Cardiac muscle cell (in vitro differentiated cells and primary cell): ENCODE results near the gene A1CF. TPM values are rescaled to one million over a fixed set of nuclear protein-coding genes. Genes with fewer than 3 reads are reported as not detected.

Experiments used
- DNase-seq, 2 donors: peaks; one replicate each; pipeline versions ENCODE4 v3.0.0 to v3.0.0-alpha.2; 2010 to 2017; ENCODE audit warnings: low read depth in 1 of 2, low spot score in 1 of 2
- H3K27ac ChIP-seq: fragments of 200-600 bp; sonication (generic); 2 replicates; pipeline ENCODE4 v1.5.1; 2016
- H3K27me3 ChIP-seq: fragments of 200-600 bp; sonication (generic); 2 replicates; pipeline ENCODE4 v1.6.0; 2016; ENCODE audit warnings: control low read depth
- H3K36me3 ChIP-seq: fragments of 200-600 bp; sonication (generic); 2 replicates; pipeline ENCODE4 v1.5.1; 2016; ENCODE audit warnings: control low read depth
- H3K4me1 ChIP-seq: fragments of 200-600 bp; sonication (generic); 2 replicates; pipeline ENCODE4 v1.8.1; 2017; ENCODE audit warnings: low read depth, mild to moderate bottlenecking, mixed run types
- H3K4me3 ChIP-seq: fragments of 200-600 bp; sonication (generic); 2 replicates; pipeline ENCODE4 v1.5.1; 2016; ENCODE audit warnings: mild to moderate bottlenecking
- H3K9me3 ChIP-seq: fragments of 200-600 bp; sonication (generic); 2 replicates; pipeline ENCODE4 v1.5.1; 2017; ENCODE audit warnings: low read depth, mild to moderate bottlenecking, control low read depth
- polyA plus RNA-seq: library from polyadenylated mRNA; unstranded; fragments of >200 nt; fragmentation: Nextera tagmentation; extraction: Ambion mirVana; gene quantifications from 2 replicates; pipeline ENCODE4 v1.2.1, GENCODE V29; 2016
- total RNA-seq: library from RNA; depleted of rRNA; stranded (reverse); fragments of >200 nt; gene quantifications from 2 replicates; pipeline ENCODE4 v1.2.3, GENCODE V29; 2016
- TF ChIP-seq, protein P1 (sequence below): IDR thresholded peaks from 2 replicates; pipeline ENCODE4 v1.5.1; 2012; ENCODE audit warnings: low read depth, mild to moderate bottlenecking, low read length

A1CF gene
- total and polyA plus RNA-seq, 2 experiments from 2014 or later: 0.07 TPM; not detected in 1

DNA sequence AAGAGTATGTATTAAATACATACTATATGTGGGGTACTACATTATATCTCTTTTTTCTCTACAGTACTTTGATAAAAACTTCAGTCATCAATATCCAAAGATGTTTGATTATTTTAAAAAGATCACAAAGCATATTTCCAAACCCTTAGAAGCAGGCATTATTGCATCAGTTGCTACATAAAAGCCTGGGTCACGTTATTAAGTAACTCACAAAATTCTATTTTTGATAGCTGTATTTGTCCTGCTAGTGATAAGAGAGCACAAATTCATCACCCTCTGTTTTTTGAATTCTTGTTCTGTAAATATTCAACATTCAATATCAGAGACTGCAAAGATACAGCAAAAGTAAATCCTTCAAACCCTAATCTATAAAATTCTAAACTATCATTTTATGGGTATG, 30.0 kb downstream of the A1CF start:
- Histone ChIP-seq H3K9me3 (no peaks in the 10 kb centered on the region), H3K27ac (no peak overlapping the region)
- TF ChIP-seq, protein P1, sequence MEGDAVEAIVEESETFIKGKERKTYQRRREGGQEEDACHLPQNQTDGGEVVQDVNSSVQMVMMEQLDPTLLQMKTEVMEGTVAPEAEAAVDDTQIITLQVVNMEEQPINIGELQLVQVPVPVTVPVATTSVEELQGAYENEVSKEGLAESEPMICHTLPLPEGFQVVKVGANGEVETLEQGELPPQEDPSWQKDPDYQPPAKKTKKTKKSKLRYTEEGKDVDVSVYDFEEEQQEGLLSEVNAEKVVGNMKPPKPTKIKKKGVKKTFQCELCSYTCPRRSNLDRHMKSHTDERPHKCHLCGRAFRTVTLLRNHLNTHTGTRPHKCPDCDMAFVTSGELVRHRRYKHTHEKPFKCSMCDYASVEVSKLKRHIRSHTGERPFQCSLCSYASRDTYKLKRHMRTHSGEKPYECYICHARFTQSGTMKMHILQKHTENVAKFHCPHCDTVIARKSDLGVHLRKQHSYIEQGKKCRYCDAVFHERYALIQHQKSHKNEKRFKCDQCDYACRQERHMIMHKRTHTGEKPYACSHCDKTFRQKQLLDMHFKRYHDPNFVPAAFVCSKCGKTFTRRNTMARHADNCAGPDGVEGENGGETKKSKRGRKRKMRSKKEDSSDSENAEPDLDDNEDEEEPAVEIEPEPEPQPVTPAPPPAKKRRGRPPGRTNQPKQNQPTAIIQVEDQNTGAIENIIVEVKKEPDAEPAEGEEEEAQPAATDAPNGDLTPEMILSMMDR: no peak

DNA sequence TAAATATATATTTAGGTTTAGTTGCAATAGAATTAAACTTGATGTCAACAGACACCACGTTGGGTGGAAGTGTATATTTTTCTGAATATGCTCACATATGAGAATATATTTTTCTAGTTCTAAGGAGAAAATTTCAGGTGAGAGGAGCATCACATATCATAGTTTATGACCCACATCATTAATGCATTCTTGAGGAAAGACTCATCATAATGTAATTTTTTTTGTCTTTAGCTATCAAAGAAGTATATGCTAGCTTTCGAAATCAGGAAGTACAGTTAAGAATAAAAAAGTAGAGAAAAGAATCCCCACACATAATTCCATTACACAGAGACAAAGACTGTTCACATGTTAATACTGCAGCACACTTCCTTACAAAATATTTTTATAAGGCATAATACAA, 30.4 kb downstream of the A1CF start:
- no peak for DNase-seq
- H3K27me3 ChIP-seq: no peaks in the 10 kb centered on the region
- no peaks in the 10 kb centered on the region for H3K36me3 ChIP-seq
- TF ChIP-seq, protein P1: no peak
- H3K4me3 ChIP-seq: no peak overlapping the region
- no peaks in the 10 kb centered on the region for H3K9me3 ChIP-seq
- no peak overlapping the region for H3K27ac ChIP-seq
- H3K4me1 ChIP-seq: no peaks in the 10 kb centered on the region

More for the DNA sequence above, 30.0 kb downstream of the A1CF start:
- Histone ChIP-seq H3K27me3 (no peaks in the 10 kb centered on the region), H3K4me1 (no peaks in the 10 kb centered on the region), H3K4me3 (no peak overlapping the region), H3K36me3 (no peaks in the 10 kb centered on the region)
- DNase-seq: no peak

DNA sequence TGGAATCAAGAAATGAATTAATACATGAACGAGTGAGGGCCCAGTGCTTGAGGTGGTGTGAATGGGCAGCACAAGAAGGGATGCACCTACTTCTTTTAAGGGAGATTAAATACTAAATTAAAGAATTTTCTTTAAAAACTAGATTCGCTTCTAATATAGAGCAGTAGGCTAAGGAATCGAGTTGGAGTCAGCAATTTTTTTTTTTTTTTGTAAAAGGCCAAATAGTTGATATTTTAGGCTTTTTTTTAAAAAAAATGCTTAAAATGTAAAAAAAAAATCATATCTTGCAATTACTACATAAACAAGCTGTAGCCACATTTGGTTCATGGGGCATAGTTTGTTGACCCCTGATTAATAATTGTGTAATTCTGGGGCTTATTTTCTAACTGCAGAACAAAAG, 31.9 kb downstream of the A1CF start:
- H3K9me3 ChIP-seq: no peaks in the 10 kb centered on the region
- no peaks in the 10 kb centered on the region for H3K4me1 ChIP-seq
- H3K4me3 ChIP-seq: no peak overlapping the region
- no peaks in the 10 kb centered on the region for H3K27me3 ChIP-seq
- H3K36me3 ChIP-seq: no peaks in the 10 kb centered on the region
- H3K27ac ChIP-seq: no peak overlapping the region
- no peak for DNase-seq
- TF ChIP-seq, protein P1: no peak

DNA sequence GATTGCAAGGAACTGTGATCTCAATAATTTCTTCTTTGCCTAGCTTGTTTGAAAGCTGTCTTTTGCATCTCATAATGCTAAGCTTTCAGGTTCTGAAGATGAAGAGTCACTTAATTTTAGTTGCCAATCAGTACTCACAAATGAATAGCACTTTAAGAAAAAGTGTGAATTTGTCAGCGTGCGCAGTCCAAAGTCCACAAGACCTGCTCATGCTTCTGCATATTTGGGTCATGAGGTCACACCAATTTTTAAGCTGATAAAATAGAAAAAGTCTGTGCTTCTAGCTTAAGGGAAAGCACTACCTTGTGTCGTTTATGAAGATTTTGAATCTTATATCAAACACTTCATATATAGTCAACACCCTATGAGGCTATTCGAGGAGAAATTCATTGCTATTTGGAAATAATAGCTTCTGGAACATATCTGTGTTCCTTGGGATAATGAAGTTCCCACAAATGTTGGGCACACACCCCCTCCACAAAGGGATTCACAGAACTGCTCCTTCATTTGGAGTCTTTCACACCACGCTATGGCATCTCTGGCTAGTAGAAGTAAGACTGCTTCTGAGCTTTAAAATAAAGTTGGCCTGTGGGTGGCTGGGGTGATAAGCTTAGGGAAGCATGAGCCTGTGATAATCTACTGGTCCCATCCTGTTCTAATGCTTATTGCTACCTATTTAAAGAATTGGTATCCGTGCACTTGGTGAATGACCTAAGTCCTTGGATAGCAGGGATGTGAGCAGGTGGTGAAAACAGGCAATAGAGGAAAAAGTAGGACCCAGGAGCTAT, 33.3 kb downstream of the A1CF start:
- TF ChIP-seq, protein P1: no peak

DNA sequence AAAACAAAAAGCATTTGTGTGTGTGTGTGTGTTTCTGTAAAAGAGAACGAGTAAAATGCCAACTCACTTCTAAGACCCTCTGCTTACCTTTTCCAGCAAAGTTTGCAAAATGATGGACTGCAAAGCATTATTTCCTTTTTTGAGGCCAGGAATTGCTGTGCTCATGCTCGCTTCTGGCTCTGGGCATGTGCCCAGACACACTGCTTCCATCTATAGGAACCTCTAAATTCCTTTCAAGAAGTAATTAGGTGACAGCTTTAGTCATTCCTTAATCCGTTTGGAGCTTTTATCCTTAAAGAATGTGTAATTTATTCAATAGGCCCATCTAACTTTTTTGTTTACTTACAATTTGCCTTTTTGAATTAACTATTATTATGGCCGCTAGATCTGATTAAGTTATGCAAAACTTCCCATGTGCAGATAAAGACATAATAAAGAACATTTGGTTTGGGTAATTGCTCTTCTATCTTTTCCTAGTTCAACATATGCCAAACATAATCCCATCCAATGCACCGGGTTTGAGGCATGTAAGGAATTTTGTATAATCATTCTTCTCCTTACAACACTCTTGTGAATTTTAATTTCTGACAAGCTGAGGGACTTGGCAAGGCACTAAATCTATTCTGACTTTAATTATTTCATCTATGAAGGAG, 34.7 kb downstream of the A1CF start:
- DNase-seq: peak in 1 of 2 donors; percentile 29
- TF ChIP-seq, protein P1: no peak
- no peaks in the 10 kb centered on the region for H3K36me3 ChIP-seq
- H3K4me3 ChIP-seq: no peak overlapping the region
- H3K27ac ChIP-seq: no peak overlapping the region
- H3K9me3 ChIP-seq: no peaks in the 10 kb centered on the region
- H3K4me1 ChIP-seq: no peaks in the 10 kb centered on the region
- H3K27me3 ChIP-seq: no peaks in the 10 kb centered on the region

More for the DNA sequence above, 33.3 kb downstream of the A1CF start:
- Histone ChIP-seq H3K36me3 (no peaks in the 10 kb centered on the region), H3K4me3 (no peak overlapping the region), H3K27ac (no peak overlapping the region), H3K9me3 (no peaks in the 10 kb centered on the region), H3K4me1 (no peaks in the 10 kb centered on the region), H3K27me3 (no peaks in the 10 kb centered on the region)
- no peak for DNase-seq
